Hepatic stellate cell (primary cell): ENCODE results near the gene TMEM236.
"Not testable (repeated sequence)": the region's sequence is repeated elsewhere in the genome, so short reads cannot be mapped to it uniquely, and the experiment has no call there.

Experiments
- DNase-seq: peaks from one replicate; pipeline ENCODE4 v3.0.0; 2011; ENCODE audit warnings: low spot score

The TMEM236 gene

GRCh38 chr10:17751781-17752445 lies at the start of gene TMEM236:
TSS of gene TMEM236 (plus strand) at chr10:17752201. CDS start at chr10:17752296, 95 bp downstream.
- no peak for DNase-seq

GRCh38 chr10:17703706-17704105 lies 48.3 kb upstream of the TMEM236 start:
- DNase-seq, result no peak

GRCh38 chr10:17708821-17709220 lies 43.2 kb upstream of the TMEM236 start:
- DNase-seq, result no peak

- no peak for DNase-seq
Observed at GRCh38 chr10:17709492-17709891, 42.5 kb upstream of the TMEM236 start.

- no peak for DNase-seq
Observed at GRCh38 chr10:17710181-17710580, 41.8 kb upstream of the TMEM236 start.

- no peak for DNase-seq
Observed at GRCh38 chr10:17712053-17712452, 39.9 kb upstream of the TMEM236 start.

GRCh38 chr10:17712717-17713471 lies 39.1 kb upstream of the TMEM236 start:
- no peak for DNase-seq

- no peak for DNase-seq
Observed at GRCh38 chr10:17713758-17714157, 38.2 kb upstream of the TMEM236 start.

GRCh38 chr10:17716161-17716560 lies 35.8 kb upstream of the TMEM236 start:
- DNase-seq, result no peak

- DNase-seq, result not testable (repeated sequence)
Observed at GRCh38 chr10:17722317-17723014, 29.5 kb upstream of the TMEM236 start.

GRCh38 chr10:17725703-17726102 lies 26.3 kb upstream of the TMEM236 start:
- DNase-seq, result no peak

GRCh38 chr10:17729630-17730029 lies 22.4 kb upstream of the TMEM236 start:
- DNase-seq, result no peak

- no peak for DNase-seq
Observed at GRCh38 chr10:17730667-17731066, 21.3 kb upstream of the TMEM236 start.

GRCh38 chr10:17731331-17732020 lies 20.5 kb upstream of the TMEM236 start:
- no peak for DNase-seq

GRCh38 chr10:17733620-17734019 lies 18.4 kb upstream of the TMEM236 start:
- no peak for DNase-seq

- no peak for DNase-seq
Observed at GRCh38 chr10:17734432-17735080, 17.4 kb upstream of the TMEM236 start.

GRCh38 chr10:17735166-17735941 lies 16.6 kb upstream of the TMEM236 start:
- DNase-seq, result no peak

- DNase-seq, result no peak
Observed at GRCh38 chr10:17736223-17736622, 15.8 kb upstream of the TMEM236 start.

- DNase-seq, result peak; percentile 16
Observed at GRCh38 chr10:17737027-17737965, 14.7 kb upstream of the TMEM236 start.

GRCh38 chr10:17740668-17741067 lies 11.3 kb upstream of the TMEM236 start:
- no peak for DNase-seq
